ENCODE measurements around the gene RBM22.

The RBM22 gene

DNA sequence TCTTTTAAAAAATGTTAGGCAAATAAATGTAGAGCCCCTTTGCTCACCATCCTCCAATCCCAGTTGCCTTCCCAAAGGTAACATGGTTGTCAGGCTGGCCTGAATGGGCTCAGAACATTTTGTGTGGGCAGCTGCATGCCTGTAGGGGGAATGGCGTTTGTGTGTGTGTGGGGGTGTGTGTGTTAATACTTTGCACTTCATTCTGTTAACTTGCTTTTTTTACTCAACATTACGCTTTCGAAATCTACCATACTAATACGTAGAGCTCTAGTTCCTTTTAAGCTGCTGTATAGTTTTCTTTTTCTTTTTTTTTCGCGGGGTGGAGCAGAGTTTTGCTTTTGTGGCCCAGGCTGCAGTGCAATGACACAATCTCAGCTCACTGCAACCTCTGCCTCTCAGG lies 25.8 kb downstream of the RBM22 start:
- CTCF ChIA-PET = interaction anchor here (1.4 kb wide), 1 partner anchor 172 kb away, joined by 3 read pairs; no protein-coding TSS in a partner anchor
- no peak for DNase-seq (ENCODE audit: extremely low spot score)
- TF ChIP-seq, protein P1, sequence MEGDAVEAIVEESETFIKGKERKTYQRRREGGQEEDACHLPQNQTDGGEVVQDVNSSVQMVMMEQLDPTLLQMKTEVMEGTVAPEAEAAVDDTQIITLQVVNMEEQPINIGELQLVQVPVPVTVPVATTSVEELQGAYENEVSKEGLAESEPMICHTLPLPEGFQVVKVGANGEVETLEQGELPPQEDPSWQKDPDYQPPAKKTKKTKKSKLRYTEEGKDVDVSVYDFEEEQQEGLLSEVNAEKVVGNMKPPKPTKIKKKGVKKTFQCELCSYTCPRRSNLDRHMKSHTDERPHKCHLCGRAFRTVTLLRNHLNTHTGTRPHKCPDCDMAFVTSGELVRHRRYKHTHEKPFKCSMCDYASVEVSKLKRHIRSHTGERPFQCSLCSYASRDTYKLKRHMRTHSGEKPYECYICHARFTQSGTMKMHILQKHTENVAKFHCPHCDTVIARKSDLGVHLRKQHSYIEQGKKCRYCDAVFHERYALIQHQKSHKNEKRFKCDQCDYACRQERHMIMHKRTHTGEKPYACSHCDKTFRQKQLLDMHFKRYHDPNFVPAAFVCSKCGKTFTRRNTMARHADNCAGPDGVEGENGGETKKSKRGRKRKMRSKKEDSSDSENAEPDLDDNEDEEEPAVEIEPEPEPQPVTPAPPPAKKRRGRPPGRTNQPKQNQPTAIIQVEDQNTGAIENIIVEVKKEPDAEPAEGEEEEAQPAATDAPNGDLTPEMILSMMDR (IDR thresholded peaks at IDR 0.05; ENCODE audit: control extremely low read depth, extremely low read depth, low read depth, missing control alignments) = no peak
- POLR2A ChIA-PET = interaction anchor here (0.7 kb wide), 1 partner anchor 17 kb away, joined by 3 read pairs; no protein-coding TSS in a partner anchor

DNA sequence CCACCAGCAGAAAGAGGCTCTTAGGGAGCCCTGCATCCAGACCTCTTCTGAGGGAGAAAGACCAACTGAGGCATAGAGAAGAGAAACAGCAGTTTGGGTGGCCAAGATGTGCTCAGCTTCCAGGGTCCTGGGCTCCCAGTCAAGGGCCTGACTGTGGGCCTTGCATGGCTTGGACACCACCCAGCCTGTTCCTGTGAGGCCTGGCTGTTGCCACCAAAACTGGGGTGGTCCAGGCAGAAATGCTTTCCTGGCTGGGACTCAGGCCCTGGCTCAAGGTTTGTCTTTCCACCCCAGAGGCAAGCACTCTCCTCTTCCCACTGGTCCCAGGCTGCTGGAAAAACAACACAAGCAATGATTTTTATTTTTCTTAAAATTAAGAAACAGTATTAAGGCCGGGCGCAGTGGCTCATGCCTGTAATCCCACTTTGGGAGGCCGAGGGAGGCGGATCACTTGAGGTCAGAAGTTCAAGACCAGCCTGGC lies 26.5 kb downstream of the RBM22 start:
- no peak for DNase-seq (ENCODE audit: extremely low spot score)
- CTCF ChIA-PET = interaction anchor here (1.1 to 1.5 kb wide), 4 partner anchors 10 to 173 kb away, joined by 3 to 4 read pairs (median 4); partner anchors contain the start of gene MYOZ3
- POLR2A ChIA-PET = no interaction called here
- TF ChIP-seq, protein P1 (IDR thresholded peaks at IDR 0.05; ENCODE audit: control extremely low read depth, extremely low read depth, low read depth, missing control alignments) = no peak

DNA sequence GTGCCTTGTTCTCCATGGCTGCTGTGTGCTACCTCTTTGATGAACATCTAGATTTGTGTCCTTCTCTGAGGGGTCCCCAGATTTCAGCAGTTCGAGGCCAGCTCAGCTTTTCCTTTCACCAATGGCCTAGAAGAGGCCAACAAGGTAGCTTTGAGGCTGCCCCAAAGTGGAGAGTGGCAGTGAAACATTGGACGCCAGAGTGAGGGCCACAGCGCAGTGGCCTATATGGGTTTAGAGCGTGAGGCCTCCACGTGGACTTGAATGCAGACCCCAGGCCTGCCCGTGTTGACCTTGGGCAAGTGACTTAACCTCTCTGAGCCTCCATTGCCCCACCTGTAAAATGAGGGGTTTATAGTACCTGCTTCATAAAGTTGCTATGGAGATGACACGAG lies 28.0 kb downstream of the RBM22 start:
- no peak for DNase-seq (ENCODE audit: extremely low spot score)
- ChIA-PET CTCF (interaction anchor here (0.9 to 2.2 kb wide), 8 partner anchors 9 to 111 kb away, joined by 3 to 9 read pairs (median 4); partner anchors contain the start of gene MYOZ3), POLR2A (no interaction called here)
- TF ChIP-seq, protein P1 (IDR thresholded peaks at IDR 0.05; ENCODE audit: control extremely low read depth, extremely low read depth, low read depth, missing control alignments) = no peak

DNA sequence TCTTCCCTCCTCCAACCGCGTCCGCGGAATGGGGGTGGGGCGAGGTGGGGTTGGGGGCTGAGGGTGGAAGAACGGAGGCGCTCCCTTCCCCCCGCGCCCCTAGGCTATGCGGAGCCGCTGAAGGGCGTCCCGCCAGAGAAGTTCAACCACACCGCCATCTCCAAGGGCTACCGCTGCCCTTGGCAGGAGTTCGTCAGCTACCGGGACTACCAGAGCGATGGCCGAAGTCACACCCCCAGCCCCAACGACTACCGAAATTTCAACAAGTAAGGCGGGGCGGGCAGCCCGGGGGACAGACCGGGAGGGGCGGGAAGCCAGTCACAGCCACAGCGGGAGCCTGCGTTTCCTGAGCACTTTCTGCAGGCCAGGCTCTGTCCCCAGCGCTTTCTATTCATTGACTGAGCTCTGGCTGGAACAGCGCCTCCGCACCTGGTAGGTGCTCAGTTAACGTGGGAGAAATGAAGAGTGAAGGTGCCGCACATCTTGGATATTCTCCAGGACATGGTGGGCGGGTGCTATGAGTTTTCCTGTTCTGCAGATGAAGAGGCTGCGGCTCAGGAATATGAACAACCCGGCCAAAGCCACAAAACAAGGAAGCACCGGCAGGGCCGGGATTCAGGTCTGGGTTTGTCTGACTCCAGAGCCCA lies 28.5 kb downstream of the RBM22 start:
- TF ChIP-seq, protein P1 (IDR thresholded peaks at IDR 0.05; ENCODE audit: control extremely low read depth, extremely low read depth, low read depth, missing control alignments) = no peak
- ChIA-PET CTCF (interaction anchor here (0.9 to 2.2 kb wide), 7 partner anchors 9 to 174 kb away, joined by 3 to 9 read pairs (median 3); no protein-coding TSS in a partner anchor), POLR2A (no interaction called here)
- DNase-seq (ENCODE audit: extremely low spot score) = no peak

DNA sequence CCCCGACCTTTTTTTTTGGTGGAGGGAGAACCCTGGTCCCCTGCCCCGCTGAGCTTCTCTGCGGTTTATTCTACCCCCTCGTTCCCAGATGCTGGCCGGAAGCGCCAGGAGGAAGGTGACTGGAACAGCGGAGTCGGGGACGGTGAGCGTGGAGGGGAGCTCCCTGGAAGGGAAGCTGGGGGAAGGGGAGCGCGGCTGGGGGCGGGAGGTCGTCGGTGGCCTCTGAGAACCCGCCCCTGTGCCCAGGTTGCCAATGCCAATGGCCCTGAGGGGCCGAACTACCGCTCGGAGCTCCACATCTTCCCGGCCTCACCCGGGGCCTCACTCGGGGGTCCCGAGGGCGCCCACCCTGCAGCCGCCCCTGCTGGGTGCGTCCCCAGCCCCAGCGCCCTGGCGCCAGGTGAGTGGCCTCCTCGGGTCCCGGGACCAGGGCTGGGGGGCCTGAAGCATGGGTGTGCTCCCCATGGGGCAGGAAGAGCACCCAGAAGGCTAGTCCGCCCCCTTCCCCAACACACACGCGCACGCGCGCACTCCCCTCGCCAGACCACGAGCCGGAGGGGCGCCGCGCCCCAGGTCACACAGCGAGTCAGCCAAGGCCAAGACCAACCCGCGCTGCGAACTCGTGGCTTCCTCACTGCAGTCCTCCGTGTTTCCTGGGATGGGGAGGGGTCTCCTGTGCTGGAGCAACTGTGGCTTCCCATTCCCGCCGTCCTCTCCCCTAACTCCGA lies 29.2 kb downstream of the RBM22 start:
- ChIA-PET CTCF (interaction anchor here (0.9 to 2.2 kb wide), 5 partner anchors 9 to 175 kb away, joined by 3 to 9 read pairs (median 3); no protein-coding TSS in a partner anchor), POLR2A (no interaction called here)
- TF ChIP-seq, protein P1 (IDR thresholded peaks at IDR 0.05; ENCODE audit: control extremely low read depth, extremely low read depth, low read depth, missing control alignments) = no peak
- no peak for DNase-seq (ENCODE audit: extremely low spot score)

DNA sequence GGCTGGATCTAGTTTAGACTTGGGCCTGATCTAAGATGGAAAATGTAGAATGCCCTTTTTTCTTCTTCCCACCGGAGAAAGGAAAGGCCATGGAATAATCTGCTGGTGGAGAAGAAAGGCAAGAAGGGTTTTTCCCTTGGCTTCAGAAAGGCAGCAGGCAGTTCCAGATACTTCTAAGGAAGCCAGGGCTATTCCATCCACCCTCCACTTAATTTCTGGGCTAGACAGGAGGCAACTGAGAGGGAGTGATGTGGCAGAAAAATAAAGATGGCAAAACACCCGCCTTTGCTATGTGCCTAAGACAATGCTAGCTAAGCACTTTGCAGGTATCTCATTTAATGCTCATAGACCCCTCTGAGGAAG lies 29.9 kb downstream of the RBM22 start:
- no peak for DNase-seq (ENCODE audit: extremely low spot score)
- CTCF ChIA-PET = interaction anchor here (1.1 to 1.6 kb wide), 3 partner anchors 8 to 176 kb away, joined by 3 read pairs; partner anchors contain the start of gene RBM22
- TF ChIP-seq, protein P1 (IDR thresholded peaks at IDR 0.05; ENCODE audit: control extremely low read depth, extremely low read depth, low read depth, missing control alignments) = no peak
- POLR2A ChIA-PET = interaction anchor here (0.6 kb wide), 2 partner anchors 27 to 88 kb away, joined by 3 to 4 read pairs; partner anchors contain the start of gene DCTN4
